HL-60 (cell line): ENCODE measurements around the gene PGAM5.

ENCODE experiments used
- DNase-seq, 2 experiments: peaks; one replicate each; pipeline ENCODE4 v3.0.0-alpha.2; 2010 to 2020; ENCODE audit warnings: low read depth in 1 of 2, low spot score in 1 of 2
- H3K27ac ChIP-seq: fragments of 250-450 bp; sonication (Bioruptor Pico); replicated peaks from 2 replicates; pipeline ENCODE4 v1.5.1; 2020; ENCODE audit warnings: mild to moderate bottlenecking, moderate library complexity
- H3K27me3 ChIP-seq: fragments of 250-450 bp; sonication (Bioruptor Pico); 2 replicates; pipeline ENCODE4 v1.5.1; 2021; ENCODE audit warnings: mild to moderate bottlenecking, moderate library complexity; ENCODE audit not compliant: insufficient read depth, poor library complexity, severe bottlenecking
- H3K4me3 ChIP-seq: replicated peaks from 2 replicates; pipeline ENCODE4 v1.5.1; 2011; ENCODE audit warnings: mild to moderate bottlenecking, control low read depth, low read length; ENCODE audit not compliant: insufficient read depth
- CTCF ChIP-seq: IDR thresholded peaks from one replicate; pipeline ENCODE4 v1.5.1; 2011; ENCODE audit warnings: low read length, control low read depth, inconsistent platforms; ENCODE audit not compliant: insufficient read depth
- GABPA ChIP-seq: IDR thresholded peaks from 2 replicates; pipeline ENCODE4 v1.6.1; 2012; ENCODE audit warnings: low read depth
- POLR2AphosphoS5 ChIP-seq: IDR thresholded peaks from 2 replicates; pipeline ENCODE4 v1.6.1; 2012; ENCODE audit warnings: low read depth
- REST ChIP-seq: IDR thresholded peaks from 2 replicates; pipeline ENCODE4 v1.6.1; 2012; ENCODE audit warnings: low read depth; ENCODE audit not compliant: insufficient replicate concordance
- SPI1 ChIP-seq: IDR thresholded peaks from 2 replicates; pipeline ENCODE4 v1.6.1; 2012; ENCODE audit warnings: low read depth, mild to moderate bottlenecking, borderline replicate concordance

PGAM5 gene

GRCh38 chr12:132672678-132673077 is 38.0 kb upstream of the PGAM5 start:
- Histone ChIP-seq H3K27me3 (no peaks in the 10 kb centered on the region), H3K27ac (no peak overlapping the region), H3K4me3 (no peak overlapping the region)
- DNase-seq: no peak
- TF ChIP-seq POLR2AphosphoS5 (no peak), CTCF (no peak), SPI1 (no peak), GABPA (no peak), REST (no peak)

GRCh38 chr12:132673288-132674179 is 37.1 kb upstream of the PGAM5 start:
- DNase-seq: no peak
- H3K4me3 ChIP-seq: no peak overlapping the region
- H3K27me3 ChIP-seq: no peaks in the 10 kb centered on the region
- H3K27ac ChIP-seq: no peak overlapping the region
- TF ChIP-seq REST: no peak
- TF ChIP-seq POLR2AphosphoS5: no peak
- no peak for TF ChIP-seq CTCF
- TF ChIP-seq GABPA: no peak
- no peak for TF ChIP-seq SPI1

- DNase-seq: no peak
- Histone ChIP-seq H3K27ac (no peak overlapping the region), H3K27me3 (no peaks in the 10 kb centered on the region), H3K4me3 (no peak overlapping the region)
- TF ChIP-seq REST (no peak), POLR2AphosphoS5 (no peak), CTCF (no peak), GABPA (no peak), SPI1 (no peak)
Measured at GRCh38 chr12:132674561-132674960, 36.1 kb upstream of the PGAM5 start.
